Ascending aorta (tissue), 2 donors: ENCODE results near the gene SH3BGRL3. TPM values are rescaled to one million over a fixed set of nuclear protein-coding genes. Genes with fewer than 3 reads are reported as not detected.
"Not testable (repeated sequence)": the region's sequence is repeated elsewhere in the genome, so short reads cannot be mapped to it uniquely, and the experiment has no call there.

Source experiments
- DNase-seq, 2 donors: peaks; one replicate each; pipeline ENCODE4 v3.0.0-alpha.2; 2019; ENCODE audit warnings: low spot score in 2 of 2
- H3K27ac ChIP-seq, 2 donors: fragments of 200-600 bp; sonication (generic); one replicate each; pipeline ENCODE4 v1.5.1; 2016 to 2017; ENCODE audit warnings: mild to moderate bottlenecking in 1 of 2
- H3K27me3 ChIP-seq: fragments of 200-600 bp; sonication (generic); one replicate; pipeline ENCODE4 v1.5.1; 2017
- H3K36me3 ChIP-seq, 2 donors: fragments of 200-600 bp; sonication (generic); one replicate each; pipeline ENCODE4 v1.5.1; 2016
- H3K4me1 ChIP-seq, 2 donors: fragments of 200-600 bp; sonication (generic); one replicate each; pipeline ENCODE4 v1.5.1; 2016 to 2017; ENCODE audit warnings: mild to moderate bottlenecking in 1 of 2
- H3K4me3 ChIP-seq, 2 donors: fragments of 200-600 bp; sonication (generic); one replicate each; pipeline ENCODE4 v1.5.1; 2016 to 2017; ENCODE audit warnings: mild to moderate bottlenecking in 1 of 2
- H3K9me3 ChIP-seq, 2 donors: fragments of 200-600 bp; sonication (generic); one replicate each; pipeline ENCODE4 v1.5.1; 2016
- CTCF ChIP-seq, 3 experiments: fragments of 200-600 bp in 2 of 3; fragments of 450-650 bp in 1 of 3; sonication (generic) in 2 of 3; IDR thresholded peaks; one replicate each; pipeline ENCODE4 v1.5.1; 2016 to 2019; ENCODE audit warnings: antibody characterized with exemption in 3 of 3, mild to moderate bottlenecking in 1 of 3, moderate library complexity in 1 of 3
- intact Hi-C: fragments of 100-400 bp; cut with DNase I; formaldehyde crosslinking; loops from one replicate; pipeline ENCODE4 v1.15.1; 2023
- total RNA-seq: library from RNA; depleted of rRNA; stranded (reverse); fragments of >200 nt; gene quantifications from one replicate; pipeline ENCODE4 v1.1.0, GENCODE V29; 2016

Gene SH3BGRL3
- total RNA-seq, result 228 TPM

GRCh38 chr1:26279456-26280332 is at the start of gene SH3BGRL3:
Gene SH3BGRL3, plus strand, starts transcription at chr1:26280086. Its CDS starts 70 bp downstream, at chr1:26280156.
- TF ChIP-seq CTCF (IDR thresholded peaks at IDR 0.05), result peak in 2 of 3 experiments; percentile 35 to 56
- DNase-seq, result peak; percentile 64 to 94
- H3K27ac ChIP-seq, result peak within 1 kb of the TSS; percentile 90 to 99
- intact Hi-C loops, result loop anchor here (2.0 kb wide), 2 partner anchors 111 to 169 kb away; partner anchors contain the start of genes C1orf232, PDIK1L and ZNF593
- H3K4me3 ChIP-seq, result peak within 1 kb of the TSS; percentile 73 to 91
- no peaks in the 10 kb centered on the region for H3K9me3 ChIP-seq
- H3K4me1 ChIP-seq, result peaks cover 33 to 61% of the 10 kb centered on the region in 2 donors
- H3K36me3 ChIP-seq, result no peaks in the 10 kb centered on the region
- no peaks in the 10 kb centered on the region for H3K27me3 ChIP-seq

GRCh38 chr1:26230682-26231081 is 49.2 kb upstream of the SH3BGRL3 start:
- H3K4me3 ChIP-seq, H3K4me1 ChIP-seq, H3K9me3 ChIP-seq, H3K27ac ChIP-seq, H3K27me3 ChIP-seq, H3K36me3 ChIP-seq, DNase-seq: not testable (repeated sequence)
- intact Hi-C loops, result loop anchor here (5.0 to 10.0 kb wide), 3 partner anchors 92 to 326 kb away; partner anchors contain the start of genes HMGN2 and STMN1

- Histone ChIP-seq H3K4me3 (peak within 1 kb of the TSS; percentile 73 to 87), H3K27me3 (no peaks in the 10 kb centered on the region), H3K9me3 (no peaks in the 10 kb centered on the region), H3K36me3 (no peaks in the 10 kb centered on the region), H3K27ac (peak within 1 kb of the TSS; percentile 76 to 84), H3K4me1 (no peaks in the 10 kb centered on the region)
- intact Hi-C loops, result loop anchor here (1.0 to 10.0 kb wide), 6 partner anchors 51 to 329 kb away; partner anchors contain the start of genes HMGN2, PDIK1L, STMN1 and ZNF593
- peak; percentile 83 to 98 for DNase-seq
- TF ChIP-seq CTCF (IDR thresholded peaks at IDR 0.05), result peak; percentile 63 to 81 (median 63)
Observed at GRCh38 chr1:26233903-26234643, 45.8 kb upstream of the SH3BGRL3 start, which contains the start of gene CEP85. Gene CEP85, plus strand, starts transcription at chr1:26234200. Its CDS starts 5,584 bp downstream, at chr1:26239784.

GRCh38 chr1:26234644-26235370 is 45.1 kb upstream of the SH3BGRL3 start:
- Histone ChIP-seq H3K27ac (peak overlapping the region; percentile 76 to 84), H3K36me3 (no peaks in the 10 kb centered on the region), H3K27me3 (no peaks in the 10 kb centered on the region), H3K4me1 (no peaks in the 10 kb centered on the region), H3K9me3 (no peaks in the 10 kb centered on the region), H3K4me3 (peak overlapping the region; percentile 73 to 87)
- intact Hi-C loops, result loop anchor here (1.0 to 10.0 kb wide), 6 partner anchors 50 to 330 kb away; partner anchors contain the start of genes HMGN2, PDIK1L, STMN1 and ZNF593
- DNase-seq, result peak in 1 of 2 donors; percentile 64
- no peak for TF ChIP-seq CTCF (IDR thresholded peaks at IDR 0.05)

GRCh38 chr1:26237230-26237966 is 42.5 kb upstream of the SH3BGRL3 start:
- TF ChIP-seq CTCF (IDR thresholded peaks at IDR 0.05), result no peak
- H3K4me3 ChIP-seq, result no peak overlapping the region
- no peaks in the 10 kb centered on the region for H3K27me3 ChIP-seq
- intact Hi-C loops, result loop anchor here (10.0 kb wide), 1 partner anchor 333 kb away; the partner anchor contains the start of gene STMN1
- no peak overlapping the region for H3K27ac ChIP-seq
- no peaks in the 10 kb centered on the region for H3K4me1 ChIP-seq
- H3K36me3 ChIP-seq, result no peaks in the 10 kb centered on the region
- no peak for DNase-seq
- no peaks in the 10 kb centered on the region for H3K9me3 ChIP-seq
